HepG2 (cell line): ENCODE results near the gene XRCC3.

Experiments
- EHMT2 ChIP-seq: fragments of 200-600 bp; sonication (generic); IDR thresholded peaks from 2 replicates; pipeline ENCODE4 v1.7.0; 2017; ENCODE audit warnings: antibody characterized with exemption, low read depth, low read length, borderline replicate concordance
- FOSL1 ChIP-seq: sonication (generic); formaldehyde crosslinking; IDR thresholded peaks from 2 replicates; pipeline ENCODE4 v1.9.0; 2021; ENCODE audit warnings: missing genetic modification reagents, borderline replicate concordance
- JDP2 ChIP-seq: sonication (generic); formaldehyde crosslinking; IDR thresholded peaks from 2 replicates; pipeline ENCODE4 v1.8.1; 2022; ENCODE audit warnings: missing genetic modification reagents, borderline replicate concordance
- SP1 ChIP-seq, 2 experiments: fragments of 450-650 bp in 1 of 2; sonication (generic) in 1 of 2; formaldehyde crosslinking in 1 of 2; IDR thresholded peaks; 2 replicates each; pipeline versions ENCODE4 v1.4.0 to v1.6.1; 2016 to 2020; ENCODE audit warnings: missing genetic modification reagents in 1 of 2
- SRSF1 ChIP-seq: fragments of 200-400 bp; formaldehyde crosslinking; optimal IDR thresholded peaks from 2 replicates; pipeline ENCODE3; 2017; ENCODE audit warnings: mild to moderate bottlenecking, low read depth, low read length, moderate library complexity
- ZNF24 ChIP-seq: fragments of 450-650 bp; IDR thresholded peaks from 2 replicates; pipeline ENCODE4 v1.6.1; 2017; ENCODE audit warnings: antibody characterized with exemption, mild to moderate bottlenecking
- ZNF768 ChIP-seq: sonication (generic); formaldehyde crosslinking; IDR thresholded peaks from 2 replicates; pipeline ENCODE4 v1.4.0; 2020; ENCODE audit warnings: missing genetic modification reagents
- ZNF782 ChIP-seq: sonication (generic); formaldehyde crosslinking; IDR thresholded peaks from 2 replicates; pipeline ENCODE4 v1.4.0; 2020; ENCODE audit warnings: missing genetic modification reagents, mild to moderate bottlenecking, borderline replicate concordance
- TF ChIP-seq, protein P1 (sequence below): sonication (generic); formaldehyde crosslinking; IDR thresholded peaks from 2 replicates; pipeline ENCODE4 v1.4.0; 2020; ENCODE audit warnings: missing genetic modification reagents, borderline replicate concordance
- TF ChIP-seq, protein P2 (sequence below), 2 experiments: IDR thresholded peaks; 2 replicates each; pipeline ENCODE4 v1.6.1; 2011 to 2012; ENCODE audit warnings: low read length in 2 of 2, borderline replicate concordance in 1 of 2, low read depth in 1 of 2, mild to moderate bottlenecking in 1 of 2, moderate library complexity in 1 of 2
- TF ChIP-seq, protein P3 (sequence below): sonication (generic); formaldehyde crosslinking; IDR thresholded peaks from 2 replicates; pipeline ENCODE4 v1.5.0; 2020; ENCODE audit warnings: mild to moderate bottlenecking, missing genetic modification reagents, moderate library complexity
- TF ChIP-seq, protein P4 (sequence below), 2 experiments: fragments of 450-650 bp in 1 of 2; sonication (generic) in 1 of 2; formaldehyde crosslinking in 1 of 2; IDR thresholded peaks; 2 replicates each; pipeline versions ENCODE4 v1.6.1 to v1.8.0; 2016 to 2022; ENCODE audit warnings: antibody characterized with exemption in 1 of 2, mild to moderate bottlenecking in 1 of 2, missing genetic modification reagents in 1 of 2
- TF ChIP-seq, protein P5 (sequence below): IDR thresholded peaks from 2 replicates; pipeline ENCODE4 v1.6.1; 2012; ENCODE audit warnings: inconsistent platforms

DNA sequence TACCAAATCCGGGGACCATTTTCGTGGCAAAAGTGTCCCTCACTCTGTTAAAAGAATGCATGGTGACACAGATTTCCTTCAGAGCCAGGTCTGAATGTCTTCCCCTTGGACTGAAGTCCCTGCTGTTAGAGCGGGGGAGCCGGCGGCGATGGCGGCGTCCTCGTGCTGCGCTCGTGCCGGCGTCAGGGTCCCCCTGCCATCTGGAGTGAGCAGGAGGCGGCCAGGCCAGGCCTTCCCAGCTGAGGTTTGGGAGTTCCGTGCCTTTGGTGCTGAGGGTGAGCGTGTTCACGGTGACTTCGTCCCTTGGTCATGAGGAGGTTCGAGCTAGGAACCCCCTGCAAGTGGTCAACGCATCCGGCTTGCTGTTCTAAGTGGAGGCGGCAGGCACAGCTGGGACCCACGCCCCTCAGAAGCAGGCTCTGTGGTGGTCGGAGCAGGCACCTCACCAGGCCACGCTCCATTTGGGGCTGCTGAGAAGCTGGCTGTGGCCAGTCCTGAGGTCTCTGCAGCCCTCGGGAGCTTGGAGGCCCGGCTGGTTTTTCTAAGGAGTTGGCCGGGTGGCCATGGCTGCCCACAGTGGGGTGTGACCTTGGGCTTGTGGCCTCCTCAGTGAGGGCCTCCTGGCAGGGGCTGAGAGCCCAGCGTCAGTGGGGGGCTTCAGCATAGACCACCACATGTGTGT lies 9.9 kb upstream of the XRCC3 start:
- TF ChIP-seq JDP2 = no peak
- no peak for TF ChIP-seq ZNF782 (CRISPR knock-in tag)
- TF ChIP-seq, protein P1, sequence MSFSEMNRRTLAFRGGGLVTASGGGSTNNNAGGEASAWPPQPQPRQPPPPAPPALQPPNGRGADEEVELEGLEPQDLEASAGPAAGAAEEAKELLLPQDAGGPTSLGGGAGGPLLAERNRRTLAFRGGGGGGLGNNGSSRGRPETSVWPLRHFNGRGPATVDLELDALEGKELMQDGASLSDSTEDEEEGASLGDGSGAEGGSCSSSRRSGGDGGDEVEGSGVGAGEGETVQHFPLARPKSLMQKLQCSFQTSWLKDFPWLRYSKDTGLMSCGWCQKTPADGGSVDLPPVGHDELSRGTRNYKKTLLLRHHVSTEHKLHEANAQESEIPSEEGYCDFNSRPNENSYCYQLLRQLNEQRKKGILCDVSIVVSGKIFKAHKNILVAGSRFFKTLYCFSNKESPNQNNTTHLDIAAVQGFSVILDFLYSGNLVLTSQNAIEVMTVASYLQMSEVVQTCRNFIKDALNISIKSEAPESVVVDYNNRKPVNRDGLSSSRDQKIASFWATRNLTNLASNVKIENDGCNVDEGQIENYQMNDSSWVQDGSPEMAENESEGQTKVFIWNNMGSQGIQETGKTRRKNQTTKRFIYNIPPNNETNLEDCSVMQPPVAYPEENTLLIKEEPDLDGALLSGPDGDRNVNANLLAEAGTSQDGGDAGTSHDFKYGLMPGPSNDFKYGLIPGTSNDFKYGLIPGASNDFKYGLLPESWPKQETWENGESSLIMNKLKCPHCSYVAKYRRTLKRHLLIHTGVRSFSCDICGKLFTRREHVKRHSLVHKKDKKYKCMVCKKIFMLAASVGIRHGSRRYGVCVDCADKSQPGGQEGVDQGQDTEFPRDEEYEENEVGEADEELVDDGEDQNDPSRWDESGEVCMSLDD (CRISPR knock-in tag) = no peak
- no peak for TF ChIP-seq ZNF24
- TF ChIP-seq, protein P2, sequence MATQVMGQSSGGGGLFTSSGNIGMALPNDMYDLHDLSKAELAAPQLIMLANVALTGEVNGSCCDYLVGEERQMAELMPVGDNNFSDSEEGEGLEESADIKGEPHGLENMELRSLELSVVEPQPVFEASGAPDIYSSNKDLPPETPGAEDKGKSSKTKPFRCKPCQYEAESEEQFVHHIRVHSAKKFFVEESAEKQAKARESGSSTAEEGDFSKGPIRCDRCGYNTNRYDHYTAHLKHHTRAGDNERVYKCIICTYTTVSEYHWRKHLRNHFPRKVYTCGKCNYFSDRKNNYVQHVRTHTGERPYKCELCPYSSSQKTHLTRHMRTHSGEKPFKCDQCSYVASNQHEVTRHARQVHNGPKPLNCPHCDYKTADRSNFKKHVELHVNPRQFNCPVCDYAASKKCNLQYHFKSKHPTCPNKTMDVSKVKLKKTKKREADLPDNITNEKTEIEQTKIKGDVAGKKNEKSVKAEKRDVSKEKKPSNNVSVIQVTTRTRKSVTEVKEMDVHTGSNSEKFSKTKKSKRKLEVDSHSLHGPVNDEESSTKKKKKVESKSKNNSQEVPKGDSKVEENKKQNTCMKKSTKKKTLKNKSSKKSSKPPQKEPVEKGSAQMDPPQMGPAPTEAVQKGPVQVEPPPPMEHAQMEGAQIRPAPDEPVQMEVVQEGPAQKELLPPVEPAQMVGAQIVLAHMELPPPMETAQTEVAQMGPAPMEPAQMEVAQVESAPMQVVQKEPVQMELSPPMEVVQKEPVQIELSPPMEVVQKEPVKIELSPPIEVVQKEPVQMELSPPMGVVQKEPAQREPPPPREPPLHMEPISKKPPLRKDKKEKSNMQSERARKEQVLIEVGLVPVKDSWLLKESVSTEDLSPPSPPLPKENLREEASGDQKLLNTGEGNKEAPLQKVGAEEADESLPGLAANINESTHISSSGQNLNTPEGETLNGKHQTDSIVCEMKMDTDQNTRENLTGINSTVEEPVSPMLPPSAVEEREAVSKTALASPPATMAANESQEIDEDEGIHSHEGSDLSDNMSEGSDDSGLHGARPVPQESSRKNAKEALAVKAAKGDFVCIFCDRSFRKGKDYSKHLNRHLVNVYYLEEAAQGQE (IDR thresholded peaks at IDR 0.05; ENCODE audit: borderline replicate concordance in 1 of 2, low read depth in 1 of 2, low read length in 2 of 2) = no peak
- TF ChIP-seq, protein P3, sequence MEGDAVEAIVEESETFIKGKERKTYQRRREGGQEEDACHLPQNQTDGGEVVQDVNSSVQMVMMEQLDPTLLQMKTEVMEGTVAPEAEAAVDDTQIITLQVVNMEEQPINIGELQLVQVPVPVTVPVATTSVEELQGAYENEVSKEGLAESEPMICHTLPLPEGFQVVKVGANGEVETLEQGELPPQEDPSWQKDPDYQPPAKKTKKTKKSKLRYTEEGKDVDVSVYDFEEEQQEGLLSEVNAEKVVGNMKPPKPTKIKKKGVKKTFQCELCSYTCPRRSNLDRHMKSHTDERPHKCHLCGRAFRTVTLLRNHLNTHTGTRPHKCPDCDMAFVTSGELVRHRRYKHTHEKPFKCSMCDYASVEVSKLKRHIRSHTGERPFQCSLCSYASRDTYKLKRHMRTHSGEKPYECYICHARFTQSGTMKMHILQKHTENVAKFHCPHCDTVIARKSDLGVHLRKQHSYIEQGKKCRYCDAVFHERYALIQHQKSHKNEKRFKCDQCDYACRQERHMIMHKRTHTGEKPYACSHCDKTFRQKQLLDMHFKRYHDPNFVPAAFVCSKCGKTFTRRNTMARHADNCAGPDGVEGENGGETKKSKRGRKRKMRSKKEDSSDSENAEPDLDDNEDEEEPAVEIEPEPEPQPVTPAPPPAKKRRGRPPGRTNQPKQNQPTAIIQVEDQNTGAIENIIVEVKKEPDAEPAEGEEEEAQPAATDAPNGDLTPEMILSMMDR = no peak
- TF ChIP-seq, protein P4, sequence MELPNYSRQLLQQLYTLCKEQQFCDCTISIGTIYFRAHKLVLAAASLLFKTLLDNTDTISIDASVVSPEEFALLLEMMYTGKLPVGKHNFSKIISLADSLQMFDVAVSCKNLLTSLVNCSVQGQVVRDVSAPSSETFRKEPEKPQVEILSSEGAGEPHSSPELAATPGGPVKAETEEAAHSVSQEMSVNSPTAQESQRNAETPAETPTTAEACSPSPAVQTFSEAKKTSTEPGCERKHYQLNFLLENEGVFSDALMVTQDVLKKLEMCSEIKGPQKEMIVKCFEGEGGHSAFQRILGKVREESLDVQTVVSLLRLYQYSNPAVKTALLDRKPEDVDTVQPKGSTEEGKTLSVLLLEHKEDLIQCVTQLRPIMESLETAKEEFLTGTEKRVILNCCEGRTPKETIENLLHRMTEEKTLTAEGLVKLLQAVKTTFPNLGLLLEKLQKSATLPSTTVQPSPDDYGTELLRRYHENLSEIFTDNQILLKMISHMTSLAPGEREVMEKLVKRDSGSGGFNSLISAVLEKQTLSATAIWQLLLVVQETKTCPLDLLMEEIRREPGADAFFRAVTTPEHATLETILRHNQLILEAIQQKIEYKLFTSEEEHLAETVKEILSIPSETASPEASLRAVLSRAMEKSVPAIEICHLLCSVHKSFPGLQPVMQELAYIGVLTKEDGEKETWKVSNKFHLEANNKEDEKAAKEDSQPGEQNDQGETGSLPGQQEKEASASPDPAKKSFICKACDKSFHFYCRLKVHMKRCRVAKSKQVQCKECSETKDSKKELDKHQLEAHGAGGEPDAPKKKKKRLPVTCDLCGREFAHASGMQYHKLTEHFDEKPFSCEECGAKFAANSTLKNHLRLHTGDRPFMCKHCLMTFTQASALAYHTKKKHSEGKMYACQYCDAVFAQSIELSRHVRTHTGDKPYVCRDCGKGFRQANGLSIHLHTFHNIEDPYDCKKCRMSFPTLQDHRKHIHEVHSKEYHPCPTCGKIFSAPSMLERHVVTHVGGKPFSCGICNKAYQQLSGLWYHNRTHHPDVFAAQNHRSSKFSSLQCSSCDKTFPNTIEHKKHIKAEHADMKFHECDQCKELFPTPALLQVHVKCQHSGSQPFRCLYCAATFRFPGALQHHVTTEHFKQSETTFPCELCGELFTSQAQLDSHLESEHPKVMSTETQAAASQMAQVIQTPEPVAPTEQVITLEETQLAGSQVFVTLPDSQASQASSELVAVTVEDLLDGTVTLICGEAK (IDR thresholded peaks at IDR 0.05) = no peak
- TF ChIP-seq, protein P4 (CRISPR knock-in tag; IDR thresholded peaks at IDR 0.05) = no peak
- TF ChIP-seq ZNF768 (CRISPR knock-in tag) = no peak
- no peak for TF ChIP-seq SP1 (IDR thresholded peaks at IDR 0.05)
- TF ChIP-seq SP1 (CRISPR knock-in tag; IDR thresholded peaks at IDR 0.05) = no peak
- TF ChIP-seq FOSL1 (CRISPR knock-in tag) = no peak
- no peak for TF ChIP-seq SRSF1
- no peak for TF ChIP-seq EHMT2
- TF ChIP-seq, protein P5, sequence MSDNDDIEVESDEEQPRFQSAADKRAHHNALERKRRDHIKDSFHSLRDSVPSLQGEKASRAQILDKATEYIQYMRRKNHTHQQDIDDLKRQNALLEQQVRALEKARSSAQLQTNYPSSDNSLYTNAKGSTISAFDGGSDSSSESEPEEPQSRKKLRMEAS = no peak
